Stimulated activated CD8-positive, alpha-beta memory T cell treated with anti-CD3 and anti-CD28 coated beads, Interleukin-4, amount 100 ng/mL, for 24 hours (primary cell): ENCODE results near the gene P2RY6.
"Not testable (repeated sequence)": the region's sequence is repeated elsewhere in the genome, so short reads cannot be mapped to it uniquely, and the experiment has no call there.

ENCODE experiments used
- DNase-seq: peaks from one replicate; pipeline ENCODE4 v3.0.0-alpha.2; 2020; ENCODE audit warnings: low read depth

P2RY6 gene

DNA sequence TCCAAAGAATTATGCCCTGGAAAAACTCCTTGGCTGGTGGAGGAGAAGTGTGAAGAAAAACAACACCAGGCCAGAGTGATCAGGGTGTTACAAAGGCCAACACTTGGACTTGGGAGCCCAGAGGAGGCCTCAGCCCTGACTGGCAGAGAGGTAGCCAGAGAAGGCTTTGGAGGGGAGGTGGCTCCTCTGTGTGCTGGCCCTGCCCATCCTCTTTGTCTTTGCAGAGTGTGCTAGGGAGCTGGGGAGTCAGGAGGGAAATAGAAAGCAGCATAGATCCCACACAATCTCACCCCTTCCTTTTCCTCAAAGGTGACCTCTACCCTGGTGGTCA lies 12.0 kb upstream of the P2RY6 start:
- DNase-seq, result no peak

GRCh38 chr11:73262851-73263495 lies 9.2 kb upstream of the P2RY6 start:
- DNase-seq, result no peak

DNA sequence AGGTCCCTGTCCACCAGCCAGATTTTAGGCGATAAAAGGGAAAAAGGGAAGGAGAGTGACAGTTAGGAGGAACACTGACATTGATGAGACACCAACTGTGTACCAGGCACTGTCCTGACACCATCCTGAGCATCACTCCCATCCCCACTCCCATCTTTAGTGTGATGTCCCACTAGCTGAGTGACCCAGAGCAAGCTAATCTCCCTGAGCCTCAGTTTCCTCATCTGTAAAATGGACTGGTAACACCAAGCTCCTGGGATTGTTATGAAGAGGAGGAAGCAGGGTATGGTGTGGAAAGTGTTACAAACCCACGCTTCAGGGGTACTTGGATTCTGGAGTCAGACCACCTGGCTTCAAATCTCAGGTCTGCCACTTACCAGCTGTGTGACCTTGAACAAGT lies 8.5 kb upstream of the P2RY6 start:
- DNase-seq, result no peak

- no peak for DNase-seq
Measured at GRCh38 chr11:73265278-73265810, 6.8 kb upstream of the P2RY6 start.

GRCh38 chr11:73265853-73266645 lies 6.1 kb upstream of the P2RY6 start:
- no peak for DNase-seq

- no peak for DNase-seq
Measured at GRCh38 chr11:73266646-73267020, 5.5 kb upstream of the P2RY6 start.

GRCh38 chr11:73267122-73267846 lies 4.9 kb upstream of the P2RY6 start:
- no peak for DNase-seq

GRCh38 chr11:73267906-73268540 lies 4.1 kb upstream of the P2RY6 start:
- DNase-seq, result no peak

DNA sequence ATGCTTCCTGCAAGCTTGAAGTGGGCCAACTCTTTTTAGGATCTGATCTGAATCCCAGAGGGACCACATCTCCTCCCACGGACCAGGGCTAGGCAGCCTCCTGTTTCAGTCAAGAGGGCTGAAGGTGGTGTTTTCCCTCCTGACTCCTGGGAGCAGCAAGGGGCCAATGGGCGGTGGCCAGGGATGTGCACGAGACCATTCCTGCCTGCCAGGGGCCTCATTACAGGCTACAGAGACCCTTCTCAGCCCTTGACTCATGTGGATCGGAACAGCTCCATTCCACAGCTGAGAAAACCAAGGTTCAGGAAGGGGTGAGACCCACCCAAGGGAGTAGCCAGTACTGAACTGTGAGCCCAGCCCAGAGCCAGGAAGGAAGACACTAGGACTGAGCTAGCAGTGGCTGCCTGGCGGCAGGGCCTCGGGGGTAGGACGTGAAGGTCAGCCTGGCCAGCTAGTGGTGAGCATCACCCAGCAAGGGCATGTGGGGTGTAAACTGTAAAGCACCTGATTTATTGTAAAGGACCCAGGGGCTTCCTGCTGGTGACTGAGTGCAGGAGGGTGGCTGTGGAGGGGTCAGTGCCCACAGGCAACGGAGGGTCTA lies 3.4 kb upstream of the P2RY6 start:
- DNase-seq, result no peak

GRCh38 chr11:73269459-73270015 lies 2.6 kb upstream of the P2RY6 start:
- DNase-seq, result no peak

GRCh38 chr11:73270016-73270854 lies 1.9 kb upstream of the P2RY6 start:
- no peak for DNase-seq

DNA sequence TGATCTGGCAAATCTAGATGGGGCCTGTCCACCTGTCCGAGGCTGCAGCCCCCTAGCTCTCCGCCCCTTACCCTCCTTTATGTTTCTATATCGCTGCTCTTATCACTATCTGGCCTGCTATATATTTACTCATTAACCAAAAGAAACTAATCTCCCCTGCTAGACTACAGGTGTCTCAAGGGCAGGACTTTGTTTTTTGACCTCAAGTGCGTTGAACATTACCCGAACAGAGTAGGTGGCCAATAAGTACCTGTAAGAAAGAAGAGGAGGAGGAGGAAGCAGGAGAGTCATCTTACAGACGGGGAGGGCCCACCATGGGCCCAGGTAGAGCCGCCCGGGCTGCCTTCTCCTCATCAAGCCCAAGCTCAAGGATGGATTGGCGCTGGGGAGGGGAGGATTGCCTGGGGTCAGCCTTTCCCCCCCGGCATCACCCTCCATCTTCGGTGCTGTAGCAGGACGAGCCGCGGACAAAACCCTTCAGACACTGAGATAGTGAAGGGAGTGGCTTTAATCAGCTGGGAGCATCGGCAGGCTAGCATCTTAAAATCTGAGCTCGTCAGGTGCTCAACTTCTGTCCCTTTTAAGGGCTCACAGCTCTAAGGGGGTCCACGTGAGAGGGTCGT lies 1.2 kb upstream of the P2RY6 start:
- DNase-seq, result no peak

- not testable (repeated sequence) for DNase-seq
Measured at GRCh38 chr11:73271478-73271865, 666 bp upstream of the P2RY6 start.

DNA sequence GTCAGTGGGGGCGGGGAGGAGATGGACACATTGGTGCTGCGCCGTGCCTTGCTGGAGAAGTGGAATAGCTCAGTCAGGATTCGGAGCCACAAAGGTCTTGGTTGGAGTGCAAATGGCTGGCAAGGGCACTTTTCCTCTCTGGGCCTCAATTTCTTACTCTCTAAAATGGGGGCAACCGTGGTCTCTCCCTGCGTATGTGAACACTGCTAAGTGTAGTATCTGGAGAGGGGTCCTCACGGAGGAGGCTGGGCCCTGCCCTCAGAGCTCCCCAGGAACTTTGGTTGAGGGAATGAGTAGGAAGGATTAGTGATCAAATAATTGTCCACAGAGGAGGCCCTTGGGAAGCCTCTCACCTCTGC lies 521 bp downstream of the P2RY6 start:
- no peak for DNase-seq

DNA sequence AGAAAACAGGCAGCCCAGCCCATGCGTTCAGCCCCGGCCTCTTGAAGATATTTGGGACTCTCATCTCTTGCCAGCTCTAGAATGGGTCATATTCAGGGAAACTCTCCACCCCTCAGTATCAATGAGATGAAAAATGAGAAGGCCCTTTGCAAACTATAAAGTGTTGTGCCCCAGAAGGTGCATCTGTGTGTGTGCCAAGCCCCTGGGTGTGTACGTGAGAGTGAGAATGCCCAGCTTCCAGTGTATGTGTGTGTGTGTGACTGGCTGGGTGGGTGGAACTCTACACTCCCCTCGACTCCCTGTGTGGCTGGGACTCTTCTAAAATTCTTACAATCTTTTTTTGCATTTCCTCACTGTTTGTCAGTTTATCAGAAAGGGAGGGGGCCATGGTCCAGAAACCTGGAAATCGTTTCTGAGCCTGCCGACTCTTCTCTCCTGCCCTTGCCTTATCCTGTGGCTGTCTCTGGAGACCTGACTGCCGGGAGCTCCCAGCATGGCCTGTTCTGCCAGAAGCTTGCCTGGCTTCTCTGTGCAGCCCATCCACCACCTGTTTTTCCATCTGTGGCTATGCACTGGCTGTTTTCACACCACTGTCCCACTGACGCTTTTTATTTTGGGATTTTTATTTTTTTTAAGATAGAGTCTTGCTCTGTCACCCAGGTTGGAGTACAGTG lies 1.2 kb downstream of the P2RY6 start:
- DNase-seq, result no peak

DNA sequence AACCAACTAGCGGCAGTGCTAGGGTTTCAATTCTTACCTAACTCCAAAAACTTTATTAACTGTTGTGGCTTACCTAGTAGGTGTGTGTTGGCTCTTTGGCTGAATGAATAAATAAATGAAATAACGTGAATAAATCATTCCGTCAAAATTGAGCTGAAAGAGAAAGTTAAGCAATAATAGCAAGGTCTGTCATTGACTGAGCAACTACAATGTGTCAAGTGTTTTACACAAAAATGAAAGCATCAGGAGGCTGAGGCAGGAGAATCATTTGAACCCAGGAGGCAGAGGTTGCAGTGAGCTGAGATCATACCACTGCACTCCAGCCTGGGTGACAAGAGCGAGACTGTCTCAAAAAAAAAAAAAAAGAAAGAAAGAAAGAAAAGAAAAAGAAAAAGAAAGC lies 2.1 kb downstream of the P2RY6 start:
- DNase-seq, result not testable (repeated sequence)

DNA sequence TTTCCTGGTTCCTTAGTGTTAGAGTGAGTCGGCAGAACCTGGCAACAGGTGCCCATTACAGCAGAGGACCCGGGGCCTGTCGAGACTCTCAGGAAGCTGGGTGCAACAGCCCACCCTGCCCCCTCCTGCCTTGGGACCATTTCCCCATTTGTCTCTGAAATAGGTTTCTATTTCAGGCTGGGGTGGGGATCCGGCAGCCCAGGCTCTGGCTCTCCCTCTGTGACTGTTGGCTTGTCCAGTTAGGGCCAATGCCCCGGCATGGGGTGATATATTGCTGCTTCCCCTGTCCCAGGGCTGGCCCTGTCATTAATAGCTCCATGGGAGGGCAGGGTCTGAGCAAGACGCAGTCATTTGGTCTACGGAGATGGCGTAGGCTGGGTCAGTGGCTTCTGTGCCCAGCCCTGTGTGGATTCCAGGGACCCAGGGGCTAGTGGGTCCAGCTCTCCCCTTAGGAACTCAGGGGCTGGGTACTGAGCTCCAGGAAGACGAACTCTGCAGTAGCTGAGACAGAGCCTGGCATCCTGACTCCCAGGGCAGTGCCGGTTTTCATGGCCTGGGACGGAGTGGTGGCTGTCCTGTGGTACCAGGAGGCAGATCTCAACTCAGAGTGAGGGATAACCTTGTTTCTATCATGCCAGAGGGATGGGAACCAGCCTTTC lies 2.7 kb downstream of the P2RY6 start:
- no peak for DNase-seq

GRCh38 chr11:73275381-73275750 lies 3.2 kb downstream of the P2RY6 start:
- no peak for DNase-seq

- no peak for DNase-seq
Measured at GRCh38 chr11:73277467-73277866, 5.3 kb downstream of the P2RY6 start.
